Measurements from ENCODE around the gene THNSL1.

The THNSL1 gene

GRCh38 chr10:25015828-25016375 is 510 bp upstream of the THNSL1 start, which contains the start of gene ENKUR:
ENKUR (minus strand) TSS chr10:25016158; CDS start chr10:25015936, 222 bp downstream.
- H3K27ac Mint-ChIP-seq = peak within 1 kb of the TSS; percentile 100
- no peak for TF ChIP-seq CTCF (IDR thresholded peaks at IDR 0.05; ENCODE audit: unreplicated experiment in 3 of 3)
- peaks cover 17% of the 10 kb centered on the region for H3K4me1 Mint-ChIP-seq
- no peaks in the 10 kb centered on the region for H3K9me3 Mint-ChIP-seq
- H3K27me3 Mint-ChIP-seq (ENCODE audit: low read depth) = no peaks in the 10 kb centered on the region
- H3K36me3 Mint-ChIP-seq (ENCODE audit: low read depth) = no peaks in the 10 kb centered on the region
- H3K4me3 Mint-ChIP-seq = peak within 1 kb of the TSS; percentile 90 to 93 (median 91)

- Mint-ChIP-seq H3K36me3 (ENCODE audit: low read depth) (peaks cover 4% of the 10 kb centered on the region), H3K27ac (peak overlapping the region; percentile 100), H3K4me3 (peak overlapping the region; percentile 90 to 93 (median 91)), H3K4me1 (peaks cover 17% of the 10 kb centered on the region), H3K9me3 (no peaks in the 10 kb centered on the region), H3K27me3 (ENCODE audit: low read depth) (no peaks in the 10 kb centered on the region)
- no peak for TF ChIP-seq CTCF (IDR thresholded peaks at IDR 0.05; ENCODE audit: unreplicated experiment in 3 of 3)
Measured at GRCh38 chr10:25017154-25017590, 760 bp downstream of the THNSL1 start.

GRCh38 chr10:25017661-25018060 is 1.2 kb downstream of the THNSL1 start:
- H3K27ac Mint-ChIP-seq = peak overlapping the region; percentile 100
- H3K36me3 Mint-ChIP-seq (ENCODE audit: low read depth) = peaks cover 5% of the 10 kb centered on the region
- no peak for TF ChIP-seq CTCF (IDR thresholded peaks at IDR 0.05; ENCODE audit: unreplicated experiment in 3 of 3)
- H3K4me3 Mint-ChIP-seq = peak overlapping the region; percentile 90 to 93 (median 91)
- no peaks in the 10 kb centered on the region for H3K27me3 Mint-ChIP-seq (ENCODE audit: low read depth)
- H3K4me1 Mint-ChIP-seq = peaks cover 17% of the 10 kb centered on the region
- H3K9me3 Mint-ChIP-seq = no peaks in the 10 kb centered on the region

GRCh38 chr10:25018703-25019102 is 2.3 kb downstream of the THNSL1 start:
- TF ChIP-seq CTCF (IDR thresholded peaks at IDR 0.05; ENCODE audit: unreplicated experiment in 3 of 3) = no peak
- Mint-ChIP-seq H3K9me3 (no peaks in the 10 kb centered on the region), H3K27me3 (ENCODE audit: low read depth) (no peaks in the 10 kb centered on the region), H3K36me3 (ENCODE audit: low read depth) (peaks cover 11% of the 10 kb centered on the region), H3K27ac (no peak overlapping the region), H3K4me3 (peak overlapping the region in 1 of 3 experiments; percentile 30), H3K4me1 (peaks cover 17% of the 10 kb centered on the region)

GRCh38 chr10:25023278-25023677 is 6.9 kb downstream of the THNSL1 start:
- H3K9me3 Mint-ChIP-seq = no peaks in the 10 kb centered on the region
- no peaks in the 10 kb centered on the region for H3K27me3 Mint-ChIP-seq (ENCODE audit: low read depth)
- H3K4me3 Mint-ChIP-seq = no peak overlapping the region
- H3K27ac Mint-ChIP-seq = no peak overlapping the region
- no peaks in the 10 kb centered on the region for H3K4me1 Mint-ChIP-seq
- H3K36me3 Mint-ChIP-seq (ENCODE audit: low read depth) = peaks cover 12% of the 10 kb centered on the region
- no peak for TF ChIP-seq CTCF (IDR thresholded peaks at IDR 0.05; ENCODE audit: unreplicated experiment in 3 of 3)

- no peak overlapping the region for H3K27ac Mint-ChIP-seq
- no peak overlapping the region for H3K4me3 Mint-ChIP-seq
- H3K4me1 Mint-ChIP-seq = no peaks in the 10 kb centered on the region
- H3K27me3 Mint-ChIP-seq (ENCODE audit: low read depth) = no peaks in the 10 kb centered on the region
- TF ChIP-seq CTCF (IDR thresholded peaks at IDR 0.05; ENCODE audit: unreplicated experiment in 3 of 3) = no peak
- no peaks in the 10 kb centered on the region for H3K9me3 Mint-ChIP-seq
- peaks cover 12% of the 10 kb centered on the region for H3K36me3 Mint-ChIP-seq (ENCODE audit: low read depth)
Measured at GRCh38 chr10:25024528-25024927, 8.1 kb downstream of the THNSL1 start.

Measured in nephron (organoid).